HCT116 (cell line): ENCODE measurements around the gene WT1. TPM values are rescaled to one million over a fixed set of nuclear protein-coding genes. Genes with fewer than 3 reads are reported as not detected.

Experiments
- ATAC-seq: fragments of 200-7000 bp; cut with Tn5 transposase; 2 replicates; pipeline ENCODE4 v1.9.1; 2020; ENCODE audit warnings: mild to moderate bottlenecking, moderate library complexity
- BruUV-seq: library from RNA; stranded (reverse); fragments of 400-500 nt; replicated peaks from 2 replicates; lab custom pipeline; 2021; lab: Mats Ljungman, UMichigan
- CTCF ChIA-PET: fragments of 300-600 bp; sonication (Branson Sonifier 250); formaldehyde crosslinking; loops from one replicate; lab custom pipeline; 2021; ENCODE audit warnings: antibody characterized with exemption; lab: Charles Lee
- POLR2A ChIA-PET: fragments of 300-600, 350-600 bp; sonication (Branson Sonifier 250); formaldehyde crosslinking; loops from one replicate; lab custom pipeline; 2021; ENCODE audit warnings: antibody characterized with exemption; lab: Charles Lee
- RAD21 ChIA-PET, 2 experiments: fragments of 300-600 bp; sonication (Branson Sonifier 250); formaldehyde crosslinking; loops; one replicate each; lab custom pipeline; 2023; ENCODE audit warnings: low total read pairs in 2 of 2; ENCODE audit not compliant: uncharacterized antibody in 2 of 2, unreplicated experiment in 2 of 2, low non-redundant PET in 1 of 2; lab: Charles Lee
- DNase-seq: peaks from one replicate; pipeline ENCODE4 v3.0.0-alpha.2; 2010; ENCODE audit warnings: low read depth, low spot score
- H2AFZ ChIP-seq: fragments of 200-600 bp; shearing (Covaris generic), sonication (generic); 2 replicates; pipeline ENCODE4 v1.6.1; 2017; ENCODE audit warnings: low read depth, mixed run types, mixed read lengths, antibody characterized with exemption, low read length; ENCODE audit not compliant: poor library complexity, severe bottlenecking
- H3K27ac ChIP-seq: 2 replicates; pipeline ENCODE4 v1.5.1; 2012; ENCODE audit warnings: low read depth, low read length
- H3K27me3 ChIP-seq: fragments of 200-600 bp; sonication (generic); 2 replicates; pipeline ENCODE4 v1.6.1; 2016; ENCODE audit warnings: mixed run types, low read length, mixed read lengths; ENCODE audit not compliant: insufficient read depth
- H3K36me3 ChIP-seq, 2 experiments: fragments of 200-500 bp in 1 of 2; fragments of 200-600 bp in 1 of 2; sonication (Bioruptor generic) in 1 of 2; sonication (generic) in 1 of 2; 2 replicates each; pipeline versions ENCODE4 v1.5.1 to v1.6.1; 2014 to 2016; ENCODE audit warnings: low read length in 2 of 2, inconsistent platforms in 1 of 2, mixed read lengths in 1 of 2, mixed run types in 1 of 2; ENCODE audit not compliant: insufficient read depth in 2 of 2, control insufficient read depth in 1 of 2
- H3K4me1 ChIP-seq, 2 experiments: fragments of 200-600 bp in 1 of 2; sonication (generic) in 1 of 2; 2 replicates each; pipeline versions ENCODE4 v1.5.1 to v1.6.1; 2012 to 2017; ENCODE audit warnings: low read length in 2 of 2, inconsistent platforms in 1 of 2, mild to moderate bottlenecking in 1 of 2, mixed read lengths in 1 of 2, mixed run types in 1 of 2, moderate library complexity in 1 of 2; ENCODE audit not compliant: insufficient read depth in 2 of 2, control insufficient read depth in 1 of 2
- H3K4me2 ChIP-seq: fragments of 200-600 bp; sonication (generic); 2 replicates; pipeline ENCODE4 v1.6.1; 2017; ENCODE audit warnings: mixed run types, low read length, mixed read lengths
- H3K4me3 ChIP-seq, 2 experiments: fragments of 200-600 bp in 1 of 2; sonication (generic) in 1 of 2; replicated peaks in 1 of 2; 2 replicates each; pipeline ENCODE4 v1.5.1; 2011 to 2016; ENCODE audit warnings: low read length in 2 of 2, control low read depth in 1 of 2, low read depth in 1 of 2, mild to moderate bottlenecking in 1 of 2, mixed read lengths in 1 of 2, mixed run types in 1 of 2
- H3K79me2 ChIP-seq: fragments of 200-600 bp; sonication (generic); 2 replicates; pipeline ENCODE4 v1.6.1; 2017; ENCODE audit warnings: mild to moderate bottlenecking, mixed run types, low read length, moderate library complexity, mixed read lengths; ENCODE audit not compliant: insufficient read depth
- H3K9ac ChIP-seq: fragments of 200-600 bp; sonication (generic); 2 replicates; pipeline ENCODE4 v1.6.1; 2016; ENCODE audit warnings: low read length, mixed read lengths
- H3K9me2 ChIP-seq: fragments of 200-600 bp; sonication (generic), shearing (Covaris generic); 2 replicates; pipeline ENCODE4 v1.6.1; 2017; ENCODE audit warnings: mixed run types, mild to moderate bottlenecking, moderate library complexity; ENCODE audit not compliant: insufficient read depth
- H3K9me3 ChIP-seq, 2 experiments: fragments of 200-500 bp in 1 of 2; fragments of 200-600 bp in 1 of 2; sonication (Bioruptor generic) in 1 of 2; sonication (generic) in 1 of 2; 2 replicates each; pipeline ENCODE4 v1.6.1; 2014 to 2017; ENCODE audit warnings: low read length in 2 of 2, mixed read lengths in 2 of 2, inconsistent platforms in 1 of 2, low read depth in 1 of 2, mild to moderate bottlenecking in 1 of 2, mixed run types in 1 of 2, moderate library complexity in 1 of 2; ENCODE audit not compliant: control insufficient read depth in 1 of 2, insufficient read depth in 1 of 2
- H4K20me1 ChIP-seq: fragments of 200-600 bp; sonication (generic), shearing (Covaris generic); 2 replicates; pipeline ENCODE4 v1.6.1; 2017; ENCODE audit warnings: mixed run types, mild to moderate bottlenecking, moderate library complexity; ENCODE audit not compliant: insufficient read depth
- ATF3 ChIP-seq: IDR thresholded peaks from 2 replicates; pipeline ENCODE4 v1.6.1; 2012
- CBX3 ChIP-seq: IDR thresholded peaks from 2 replicates; pipeline ENCODE4 v1.6.1; 2012; ENCODE audit warnings: low read depth
- CEBPB ChIP-seq: IDR thresholded peaks from 2 replicates; pipeline ENCODE4 v1.6.1; 2012; ENCODE audit warnings: low read depth
- CTCF ChIP-seq, 3 experiments: fragments of 200-600 bp in 1 of 3; sonication (generic) in 1 of 3; IDR thresholded peaks in 2 of 3; conservative IDR thresholded peaks in 1 of 3; 2 replicates each; pipeline ENCODE4 v1.5.1; 2012 to 2017; ENCODE audit warnings: low read depth in 2 of 3, low read length in 2 of 3, antibody characterized with exemption in 1 of 3, borderline replicate concordance in 1 of 3, control low read depth in 1 of 3, mild to moderate bottlenecking in 1 of 3, mixed read lengths in 1 of 3, mixed run types in 1 of 3, moderate library complexity in 1 of 3; ENCODE audit not compliant: insufficient read depth in 1 of 3
- EZH2 ChIP-seq: fragments of 200-600 bp; sonication (generic); IDR thresholded peaks from 2 replicates; pipeline ENCODE4 v1.6.1; 2017; ENCODE audit warnings: antibody characterized with exemption, mixed run types
- EZH2phosphoT487 ChIP-seq: fragments of 200-600 bp; IDR thresholded peaks from 2 replicates; pipeline ENCODE4 v1.6.1; 2018; ENCODE audit warnings: antibody characterized with exemption, borderline replicate concordance
- MAX ChIP-seq: IDR thresholded peaks from 2 replicates; pipeline ENCODE4 v1.6.1; 2012
- POLR2AphosphoS5 ChIP-seq: IDR thresholded peaks from 2 replicates; pipeline ENCODE4 v1.6.1; 2011; ENCODE audit warnings: mild to moderate bottlenecking, low read depth, low read length, moderate library complexity
- RAD21 ChIP-seq: IDR thresholded peaks from 2 replicates; pipeline ENCODE4 v1.6.1; 2012; ENCODE audit warnings: low read depth, mild to moderate bottlenecking
- SP1 ChIP-seq: IDR thresholded peaks from 2 replicates; pipeline ENCODE4 v1.6.1; 2012; ENCODE audit warnings: low read depth
- SRF ChIP-seq: IDR thresholded peaks from 2 replicates; pipeline ENCODE4 v1.6.1; 2012; ENCODE audit warnings: low read depth
- ZBTB33 ChIP-seq: IDR thresholded peaks from 2 replicates; pipeline ENCODE4 v1.6.1; 2011; ENCODE audit warnings: mild to moderate bottlenecking, low read length, moderate library complexity; ENCODE audit not compliant: insufficient replicate concordance; ENCODE audit errors: extremely low read depth
- ZFX ChIP-seq: fragments of 450-650 bp; IDR thresholded peaks from 2 replicates; pipeline ENCODE4 v1.6.1; 2017
- intact Hi-C: fragments of 100-400 bp; cut with micrococcal nuclease; formaldehyde crosslinking; loops from 2 replicates; pipeline ENCODE4 v1.10.0; 2022
- total RNA-seq: library from RNA; stranded (reverse); gene quantifications from one replicate; pipeline ENCODE4 v1.2.1, GENCODE V29; 2021; ENCODE audit not compliant: unreplicated experiment

The WT1 gene
- total RNA-seq, 1 experiment from 2014 or later: 0.07 TPM

- DNase-seq (no peak), ATAC-seq (no peak)
- RAD21 ChIA-PET: no interaction called here
- H3K4me2 ChIP-seq: no peak overlapping the region
- H3K9me3 ChIP-seq: no peaks in the 10 kb centered on the region
- H3K9ac ChIP-seq: no peak overlapping the region
- H3K36me3 ChIP-seq: no peaks in the 10 kb centered on the region
- POLR2A ChIA-PET: no interaction called here
- CTCF ChIA-PET: no interaction called here
- H3K79me2 ChIP-seq: no peaks in the 10 kb centered on the region
- no peak for TF ChIP-seq ZFX
- no peak for TF ChIP-seq MAX
- TF ChIP-seq SRF: no peak
- no peak for TF ChIP-seq POLR2AphosphoS5
- no peak for TF ChIP-seq EZH2phosphoT487
- no peak for TF ChIP-seq RAD21
- no peak for TF ChIP-seq CBX3
- no peak for TF ChIP-seq CTCF (IDR thresholded peaks at IDR 0.05 in 2 of 3, conservative IDR thresholded peaks at IDR 0.05 in 1 of 3; ENCODE audit: borderline replicate concordance in 1 of 3, insufficient read depth in 1 of 3, low read depth in 2 of 3, low read length in 2 of 3)
- TF ChIP-seq SP1: no peak
- TF ChIP-seq ATF3: no peak
- no peak for TF ChIP-seq EZH2
- TF ChIP-seq ZBTB33: no peak
- TF ChIP-seq CEBPB: no peak
- H2AFZ ChIP-seq: no peak overlapping the region
- intact Hi-C loops: no loop called here
- no peak overlapping the region for H3K27ac ChIP-seq
- no peaks in the 10 kb centered on the region for H4K20me1 ChIP-seq
- no peaks in the 10 kb centered on the region for H3K4me1 ChIP-seq
- no peaks in the 10 kb centered on the region for H3K9me2 ChIP-seq
- BruUV-seq: no TSS peak
- H3K27me3 ChIP-seq: no peaks in the 10 kb centered on the region
- H3K4me3 ChIP-seq: no peak overlapping the region
Observed at GRCh38 chr11:32353884-32354283, 81.5 kb downstream of the WT1 start.
